ENCODE measurements around the gene C6orf132.

Gene C6orf132, protein sequence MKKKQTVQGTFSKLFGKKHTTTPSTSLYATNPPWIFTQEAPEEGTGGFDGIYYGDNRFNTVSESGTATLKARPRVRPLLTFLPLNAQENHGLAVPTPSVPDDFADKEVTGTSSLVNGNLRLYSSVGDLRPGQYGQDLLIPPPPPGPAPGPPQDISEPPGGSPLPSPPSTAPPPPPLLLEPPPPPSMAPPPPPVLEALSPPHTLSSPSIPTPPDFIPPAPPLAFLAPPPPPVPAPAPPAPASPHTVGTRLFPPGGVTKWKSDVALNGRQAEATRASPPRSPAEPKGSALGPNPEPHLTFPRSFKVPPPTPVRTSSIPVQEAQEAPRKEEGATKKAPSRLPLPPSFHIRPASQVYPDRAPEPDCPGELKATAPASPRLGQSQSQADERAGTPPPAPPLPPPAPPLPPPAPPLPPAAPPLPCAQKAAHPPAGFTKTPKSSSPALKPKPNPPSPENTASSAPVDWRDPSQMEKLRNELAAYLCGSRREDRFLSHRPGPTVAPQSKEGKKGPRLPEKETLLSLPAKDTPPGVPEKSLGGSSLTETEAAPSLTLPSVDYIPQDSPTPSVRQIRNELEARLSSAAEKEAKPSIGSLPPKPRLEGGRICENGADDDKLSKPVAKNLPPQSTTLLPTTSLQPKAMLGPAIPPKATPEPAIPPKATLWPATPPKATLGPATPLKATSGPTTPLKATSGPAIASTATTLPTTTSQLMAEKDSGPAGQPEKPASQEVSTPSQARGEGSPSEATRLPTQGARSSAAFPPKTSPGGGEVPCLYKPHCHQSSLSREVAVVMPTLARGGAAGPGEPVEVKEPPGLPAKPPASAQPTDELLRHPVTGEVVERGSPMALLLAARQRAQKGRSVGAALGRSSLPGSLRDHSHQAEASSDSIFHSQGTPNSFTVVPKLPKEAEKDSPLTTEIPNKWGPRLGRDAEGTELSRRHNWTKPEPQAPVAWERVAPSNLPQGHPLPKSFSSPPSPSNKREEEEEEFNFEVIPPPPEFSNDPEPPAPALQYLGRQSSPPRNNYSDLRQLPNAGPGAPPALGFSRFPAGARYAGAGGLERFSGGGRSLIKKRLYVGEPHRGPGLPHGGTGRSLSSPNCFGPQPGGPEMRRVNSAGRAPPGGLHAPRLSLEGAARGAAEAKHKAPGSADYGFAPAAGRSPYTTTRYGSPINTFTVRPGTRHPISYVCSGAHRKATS

DNA sequence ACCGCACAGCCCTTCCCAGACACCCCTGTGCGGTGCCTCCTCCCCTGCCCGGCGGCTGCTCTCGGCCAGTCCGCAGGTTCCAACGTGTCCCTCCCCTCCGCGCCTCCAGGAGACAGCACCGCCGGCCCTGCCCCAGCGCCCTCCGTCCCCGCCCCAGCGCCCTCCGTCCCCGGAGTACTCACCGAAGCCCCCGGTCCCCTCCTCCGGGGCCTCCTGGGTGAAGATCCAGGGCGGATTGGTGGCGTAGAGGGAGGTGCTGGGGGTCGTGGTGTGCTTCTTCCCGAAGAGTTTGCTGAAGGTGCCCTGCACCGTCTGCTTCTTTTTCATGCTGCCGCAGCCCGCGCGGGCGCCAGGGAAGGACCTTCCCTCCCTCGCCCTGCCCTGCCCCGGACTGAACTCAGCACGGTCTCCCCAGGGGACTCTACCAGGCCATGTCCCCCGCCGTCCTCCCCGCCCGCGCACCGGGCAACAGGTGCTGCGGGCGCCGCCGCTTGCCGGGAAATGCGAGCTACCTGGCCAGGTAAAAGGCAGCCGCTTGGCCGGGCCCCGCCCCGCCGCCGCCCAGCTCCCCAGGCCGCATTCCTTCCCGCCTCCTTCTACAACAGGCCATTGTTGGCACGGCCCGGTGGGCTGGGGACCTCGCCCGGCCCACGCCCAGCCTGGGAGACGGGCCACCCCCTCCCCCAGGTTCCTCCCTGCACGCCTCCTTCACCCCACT lies at the start of gene C6orf132:
Gene C6orf132 (minus strand): TSS at position 503 of the 718 bp plus-strand sequence. CDS start 176 bp downstream, at position 327.
- Histone ChIP-seq H3K36me3 (ENCODE audit: control insufficient read depth, low read length) (no peaks in the 10 kb centered on the region), H3F3A (ENCODE audit: control insufficient read depth, insufficient read depth) (no peaks in the 10 kb centered on the region), H3K9me3 (ENCODE audit: control insufficient read depth, insufficient read depth, low read length) (no peaks in the 10 kb centered on the region), H3K4me2 (ENCODE audit: low read length) (no peak within 1 kb of the TSS), H3K4me3 (ENCODE audit: low read length) (no peak within 1 kb of the TSS), H4K20me1 (ENCODE audit: control insufficient read depth, insufficient read depth, low read depth, low read length) (no peaks in the 10 kb centered on the region), H3K4me1 (ENCODE audit: control insufficient read depth, low read length) (peaks cover 6% of the 10 kb centered on the region), H3K27me3 (ENCODE audit: control insufficient read depth, low read length) (peaks cover 33% of the 10 kb centered on the region), H3K9me2 (replicated peaks; ENCODE audit: control insufficient read depth, low read length) (no peaks in the 10 kb centered on the region), H3K79me2 (ENCODE audit: control insufficient read depth, low read length) (no peaks in the 10 kb centered on the region), H3K27ac (ENCODE audit: low read depth, low read length) (no peak within 1 kb of the TSS)
- TF ChIP-seq EZH2phosphoT487 (IDR thresholded peaks at IDR 0.05; ENCODE audit: borderline replicate concordance, low read length) = no peak
- TF ChIP-seq, protein P1, sequence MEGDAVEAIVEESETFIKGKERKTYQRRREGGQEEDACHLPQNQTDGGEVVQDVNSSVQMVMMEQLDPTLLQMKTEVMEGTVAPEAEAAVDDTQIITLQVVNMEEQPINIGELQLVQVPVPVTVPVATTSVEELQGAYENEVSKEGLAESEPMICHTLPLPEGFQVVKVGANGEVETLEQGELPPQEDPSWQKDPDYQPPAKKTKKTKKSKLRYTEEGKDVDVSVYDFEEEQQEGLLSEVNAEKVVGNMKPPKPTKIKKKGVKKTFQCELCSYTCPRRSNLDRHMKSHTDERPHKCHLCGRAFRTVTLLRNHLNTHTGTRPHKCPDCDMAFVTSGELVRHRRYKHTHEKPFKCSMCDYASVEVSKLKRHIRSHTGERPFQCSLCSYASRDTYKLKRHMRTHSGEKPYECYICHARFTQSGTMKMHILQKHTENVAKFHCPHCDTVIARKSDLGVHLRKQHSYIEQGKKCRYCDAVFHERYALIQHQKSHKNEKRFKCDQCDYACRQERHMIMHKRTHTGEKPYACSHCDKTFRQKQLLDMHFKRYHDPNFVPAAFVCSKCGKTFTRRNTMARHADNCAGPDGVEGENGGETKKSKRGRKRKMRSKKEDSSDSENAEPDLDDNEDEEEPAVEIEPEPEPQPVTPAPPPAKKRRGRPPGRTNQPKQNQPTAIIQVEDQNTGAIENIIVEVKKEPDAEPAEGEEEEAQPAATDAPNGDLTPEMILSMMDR (IDR thresholded peaks at IDR 0.05; ENCODE audit: low read depth, low read length, poor library complexity, severe bottlenecking) = no peak

DNA sequence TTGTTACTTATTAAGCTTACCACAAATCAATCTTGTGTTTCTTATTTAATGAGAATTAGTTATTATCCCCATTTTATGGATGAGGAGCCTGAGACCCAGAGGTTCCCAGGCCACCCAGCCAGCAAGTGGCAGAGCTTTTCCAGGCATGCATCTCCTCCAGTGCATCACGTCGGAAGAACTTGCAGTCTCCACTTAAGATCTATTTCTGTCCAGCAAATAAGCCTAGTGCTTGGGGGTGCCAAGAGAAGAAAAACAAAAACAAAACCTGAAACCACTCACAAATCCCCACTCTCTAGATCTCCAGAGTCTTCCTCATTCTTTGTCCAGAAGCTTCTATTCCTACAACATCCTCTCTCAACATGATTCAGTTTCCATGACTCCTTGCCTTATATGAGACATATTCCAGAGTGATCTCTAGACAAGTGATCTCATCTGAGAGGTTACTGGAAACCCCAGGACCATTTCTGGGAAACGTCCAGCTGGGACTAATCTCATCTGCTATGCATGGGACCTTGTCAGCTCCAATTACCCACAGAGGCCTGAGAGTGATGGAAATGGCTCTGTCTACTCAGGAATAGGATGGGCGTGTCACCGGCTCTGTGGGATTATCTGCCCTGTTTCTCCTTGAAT lies 48.2 kb upstream of the C6orf132 start:
- Histone ChIP-seq H3K9me3 (ENCODE audit: control insufficient read depth, insufficient read depth, low read length) (no peaks in the 10 kb centered on the region), H3K27me3 (ENCODE audit: control insufficient read depth, low read length) (no peaks in the 10 kb centered on the region), H3K4me1 (ENCODE audit: control insufficient read depth, low read length) (peaks cover 5% of the 10 kb centered on the region), H4K20me1 (ENCODE audit: control insufficient read depth, insufficient read depth, low read depth, low read length) (no peaks in the 10 kb centered on the region), H3F3A (ENCODE audit: control insufficient read depth, insufficient read depth) (no peaks in the 10 kb centered on the region), H3K4me3 (ENCODE audit: low read length) (no peak overlapping the region), H3K4me2 (ENCODE audit: low read length) (no peak overlapping the region), H3K9me2 (replicated peaks; ENCODE audit: control insufficient read depth, low read length) (no peaks in the 10 kb centered on the region), H3K36me3 (ENCODE audit: control insufficient read depth, low read length) (peaks cover 4% of the 10 kb centered on the region; the same call in 1 of the 2 replicates), H3K27ac (ENCODE audit: low read depth, low read length) (no peak overlapping the region), H3K79me2 (ENCODE audit: control insufficient read depth, low read length) (no peaks in the 10 kb centered on the region)
- TF ChIP-seq EZH2phosphoT487 (IDR thresholded peaks at IDR 0.05; ENCODE audit: borderline replicate concordance, low read length) = no peak
- TF ChIP-seq, protein P1 (IDR thresholded peaks at IDR 0.05; ENCODE audit: low read depth, low read length, poor library complexity, severe bottlenecking) = no peak

DNA sequence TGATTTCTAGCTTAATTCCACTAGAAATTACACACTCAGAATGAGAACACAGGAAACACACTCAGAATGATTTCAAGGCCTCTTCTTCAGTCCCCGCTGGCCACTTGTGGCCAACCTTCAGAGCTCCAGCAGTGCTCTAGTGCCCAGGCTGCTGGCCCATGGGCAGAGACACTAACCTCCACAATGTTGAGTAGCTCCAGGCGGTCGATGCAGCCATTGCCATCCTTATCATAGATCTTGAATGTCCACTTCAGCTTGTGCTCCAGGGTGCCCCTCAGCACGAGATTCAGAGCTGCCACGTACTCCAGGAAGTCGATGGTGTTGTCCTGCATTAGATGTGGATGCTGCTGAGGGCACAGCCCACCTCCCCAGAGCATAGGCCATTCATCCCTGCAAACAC lies 46.0 kb upstream of the C6orf132 start:
- TF ChIP-seq, protein P1 (IDR thresholded peaks at IDR 0.05; ENCODE audit: low read depth, low read length, poor library complexity, severe bottlenecking) = no peak
- TF ChIP-seq EZH2phosphoT487 (IDR thresholded peaks at IDR 0.05; ENCODE audit: borderline replicate concordance, low read length) = no peak
- Histone ChIP-seq H3K4me1 (ENCODE audit: control insufficient read depth, low read length) (no peaks in the 10 kb centered on the region), H3K36me3 (ENCODE audit: control insufficient read depth, low read length) (no peaks in the 10 kb centered on the region), H3K4me3 (ENCODE audit: low read length) (no peak overlapping the region), H3K27me3 (ENCODE audit: control insufficient read depth, low read length) (no peaks in the 10 kb centered on the region), H3K9me2 (replicated peaks; ENCODE audit: control insufficient read depth, low read length) (no peaks in the 10 kb centered on the region), H3F3A (ENCODE audit: control insufficient read depth, insufficient read depth) (no peaks in the 10 kb centered on the region), H4K20me1 (ENCODE audit: control insufficient read depth, insufficient read depth, low read depth, low read length) (no peaks in the 10 kb centered on the region), H3K9me3 (ENCODE audit: control insufficient read depth, insufficient read depth, low read length) (no peaks in the 10 kb centered on the region), H3K4me2 (ENCODE audit: low read length) (no peak overlapping the region), H3K79me2 (ENCODE audit: control insufficient read depth, low read length) (no peaks in the 10 kb centered on the region), H3K27ac (ENCODE audit: low read depth, low read length) (no peak overlapping the region)

Data from DOHH2 (cell line).